ENCODE data around the gene SPCS2.

GRCh38 chr11:74942073-74942759, 6.8 kb upstream of the SPCS2 start:
- no peak for TF ChIP-seq CTCF (conservative IDR thresholded peaks at IDR 0.05)
- TF ChIP-seq EZH2 (IDR thresholded peaks at IDR 0.05; ENCODE audit: low read depth) = no peak
